Measurements from ENCODE around the gene CCT7. TPM values are rescaled to one million over a fixed set of nuclear protein-coding genes. Genes with fewer than 3 reads are reported as not detected.

CCT7 gene
- total and polyA plus RNA-seq, 4 donors: 128 to 157 (median 143) TPM

Other genes starting within 250 kb of the CCT7 start
- gene SFXN5, start 162.6 kb upstream of the CCT7 start, total RNA-seq: 10 to 100 TPM; 12.6 to 20.7 TPM
- 10 to 100 TPM in 1 of 2 donors, 1 to 10 TPM in 1; 6.3 to 17.0 TPM for gene SFXN5, start 162.6 kb upstream of the CCT7 start, polyA plus RNA-seq
- gene RAB11FIP5, start 121.4 kb upstream of the CCT7 start, total RNA-seq: 10 to 100 TPM; 48.7 to 51.5 TPM
- 10 to 100 TPM; 14.4 to 23.7 TPM for gene RAB11FIP5, start 121.4 kb upstream of the CCT7 start, polyA plus RNA-seq
- not detected for gene NOTO, start 31.7 kb upstream of the CCT7 start, total RNA-seq
- not detected for gene NOTO, start 31.7 kb upstream of the CCT7 start, polyA plus RNA-seq
- 10 to 100 TPM; 17.9 to 23.0 TPM for gene SMYD5, start 20.1 kb upstream of the CCT7 start, total RNA-seq
- 10 to 100 TPM in 1 of 2 donors, 1 to 10 TPM in 1; 4.3 to 17.3 TPM for gene SMYD5, start 20.1 kb upstream of the CCT7 start, polyA plus RNA-seq
- 10 to 100 TPM; 12.4 to 15.9 TPM for gene PRADC1, start 1.1 kb upstream of the CCT7 start, total RNA-seq
- 10 to 100 TPM; 25.9 to 54.8 TPM for gene PRADC1, start 1.1 kb upstream of the CCT7 start, polyA plus RNA-seq
- gene FBXO41, start 50.2 kb downstream of the CCT7 start, total RNA-seq: 1 to 10 TPM; 3.3 to 4.7 TPM
- gene FBXO41, start 50.2 kb downstream of the CCT7 start, polyA plus RNA-seq: 1 to 10 TPM in 1 of 2 donors, under 1 TPM in 1; 0.25 to 1.2 TPM
- gene EGR4, start 59.2 kb downstream of the CCT7 start, total RNA-seq: not detected
- not detected for gene EGR4, start 59.2 kb downstream of the CCT7 start, polyA plus RNA-seq
- gene ALMS1, start 151.5 kb downstream of the CCT7 start, total RNA-seq: 10 to 100 TPM; 24.5 to 26.4 TPM
- 10 to 100 TPM in 1 of 2 donors, 1 to 10 TPM in 1; 8.3 to 15.2 TPM for gene ALMS1, start 151.5 kb downstream of the CCT7 start, polyA plus RNA-seq